Stimulated activated memory B cell treated with anti-CD40 and anti-IgM and Interleukin-4, amounts not matched to agents 10 μg/mL and 1 μg/mL and 100 μg/mL, for 72 hours (primary cell): ENCODE data around the gene PLA2G12B.

Source experiments
- ATAC-seq: fragments of 150-1000 bp; cut with Tn5 transposase; 2 replicates; pipeline ENCODE4 v1.10.0; 2021
- H3K27ac Mint-ChIP-seq: one replicate; pipeline ENCODE4 v1.8.0; 2022; ENCODE audit warnings: mild to moderate bottlenecking, mixed read lengths
- H3K27me3 Mint-ChIP-seq: one replicate; pipeline ENCODE4 v1.8.0; 2022; ENCODE audit warnings: mixed read lengths
- H3K36me3 Mint-ChIP-seq: one replicate; pipeline ENCODE4 v1.8.0; 2022; ENCODE audit warnings: mixed read lengths
- H3K4me1 Mint-ChIP-seq: one replicate; pipeline ENCODE4 v1.8.0; 2022; ENCODE audit warnings: mixed read lengths
- H3K4me3 Mint-ChIP-seq: one replicate; pipeline ENCODE4 v1.8.0; 2022; ENCODE audit warnings: mild to moderate bottlenecking, moderate library complexity, mixed read lengths
- H3K9me3 Mint-ChIP-seq: one replicate; pipeline ENCODE4 v1.8.0; 2022; ENCODE audit warnings: mixed read lengths

Gene PLA2G12B

DNA sequence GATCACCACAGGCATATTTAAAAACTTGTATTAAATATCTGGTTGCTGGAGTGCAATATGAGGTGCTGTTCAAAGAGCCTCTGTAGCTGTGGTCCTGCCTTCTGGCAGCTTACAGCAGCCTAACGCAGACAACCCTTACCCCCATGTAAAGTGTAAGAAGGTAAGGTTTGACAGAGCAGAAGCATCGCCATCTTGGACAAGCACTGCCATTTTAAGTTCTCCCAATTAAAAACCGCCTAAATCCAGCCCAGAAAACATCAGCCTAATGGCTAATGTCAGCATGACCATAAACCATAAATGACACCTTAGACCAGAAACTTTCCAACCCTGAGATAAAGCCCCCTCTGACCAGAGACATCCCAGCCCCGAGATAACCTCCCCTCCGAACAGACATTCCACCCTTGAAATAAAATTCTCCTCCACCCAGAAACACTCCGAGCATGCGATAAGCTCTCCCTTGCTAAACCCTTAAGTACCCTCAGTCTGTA, 66.4 kb downstream of the PLA2G12B start:
- Mint-ChIP-seq H3K27me3 (no peaks in the 10 kb centered on the region), H3K36me3 (peaks cover 40% of the 10 kb centered on the region), H3K4me1 (peaks cover 6% of the 10 kb centered on the region), H3K27ac (no peak overlapping the region), H3K9me3 (peaks cover 2% of the 10 kb centered on the region), H3K4me3 (no peak overlapping the region)
- ATAC-seq = no peak

DNA sequence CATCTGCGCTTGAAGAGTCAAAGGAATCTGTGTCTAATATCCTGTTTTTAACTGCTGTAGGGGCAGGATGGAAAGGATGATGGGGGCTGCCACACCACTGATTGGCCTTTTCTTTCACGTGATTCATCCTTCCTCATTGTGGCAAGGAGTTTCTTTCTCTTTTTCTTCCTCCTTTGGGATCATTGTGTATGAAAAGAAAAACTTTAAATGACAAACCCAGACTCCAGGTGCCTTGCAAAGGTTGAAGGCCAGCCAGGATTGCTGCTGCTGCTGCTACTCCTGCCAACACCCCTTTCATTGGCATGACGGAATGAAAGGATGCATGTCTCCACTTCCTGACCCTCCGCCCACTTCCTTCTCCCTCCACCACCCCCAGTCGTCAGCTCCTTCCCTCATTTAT, 67.6 kb downstream of the PLA2G12B start:
- no peak for ATAC-seq
- peaks cover 6% of the 10 kb centered on the region for H3K4me1 Mint-ChIP-seq
- peaks cover 2% of the 10 kb centered on the region for H3K9me3 Mint-ChIP-seq
- no peak overlapping the region for H3K27ac Mint-ChIP-seq
- H3K36me3 Mint-ChIP-seq = peaks cover 51% of the 10 kb centered on the region
- H3K4me3 Mint-ChIP-seq = peak overlapping the region; percentile 19
- no peaks in the 10 kb centered on the region for H3K27me3 Mint-ChIP-seq

DNA sequence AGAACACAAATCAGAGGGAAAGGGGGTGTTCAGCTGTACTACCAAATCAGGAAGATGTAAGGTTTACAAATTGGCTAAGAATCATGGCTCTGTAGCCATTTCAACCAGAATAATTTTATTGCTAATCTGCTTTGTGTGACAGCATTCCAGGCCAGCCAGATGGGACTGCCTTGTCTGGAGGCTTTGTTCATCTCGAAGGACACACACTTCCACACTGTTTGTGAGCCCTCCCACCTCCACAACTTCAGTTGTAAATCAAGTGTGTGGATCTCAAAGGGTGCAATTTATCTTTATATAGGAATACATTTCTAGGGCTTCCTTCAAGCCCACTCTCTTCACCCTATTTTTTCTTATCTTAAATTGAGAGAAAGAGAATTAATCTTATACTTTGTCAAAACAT, 68.0 kb downstream of the PLA2G12B start:
- Mint-ChIP-seq H3K9me3 (peaks cover 2% of the 10 kb centered on the region), H3K27ac (no peak overlapping the region), H3K27me3 (no peaks in the 10 kb centered on the region), H3K36me3 (peaks cover 55% of the 10 kb centered on the region), H3K4me1 (peaks cover 6% of the 10 kb centered on the region), H3K4me3 (no peak overlapping the region)
- ATAC-seq = no peak

- H3K4me3 Mint-ChIP-seq = no peak overlapping the region
- peaks cover 6% of the 10 kb centered on the region for H3K4me1 Mint-ChIP-seq
- no peak overlapping the region for H3K27ac Mint-ChIP-seq
- peaks cover 1% of the 10 kb centered on the region for H3K9me3 Mint-ChIP-seq
- peaks cover 62% of the 10 kb centered on the region for H3K36me3 Mint-ChIP-seq
- ATAC-seq = no peak
- H3K27me3 Mint-ChIP-seq = no peaks in the 10 kb centered on the region
These were observed 68.7 kb downstream of the PLA2G12B start for GRCh38 chr10:72885953-72886352.
